SU-DHL-6 (cell line): ENCODE measurements around the gene TSHB.

Experiments
- EZH2phosphoT487 ChIP-seq: fragments of 200-600 bp; sonication (generic), shearing (Covaris generic); conservative IDR thresholded peaks from 2 replicates; pipeline ENCODE4 v1.6.1; 2018; ENCODE audit warnings: mild to moderate bottlenecking, antibody characterized with exemption, low read length, moderate library complexity, mixed read lengths
- TF ChIP-seq, protein P1 (sequence below): fragments of 200-600 bp; sonication (generic); IDR thresholded peaks from one replicate; pipeline ENCODE4 v1.5.1; 2017; ENCODE audit warnings: antibody characterized with exemption, mild to moderate bottlenecking, low read length, moderate library complexity; ENCODE audit not compliant: insufficient read depth, poor library complexity, severe bottlenecking

DNA sequence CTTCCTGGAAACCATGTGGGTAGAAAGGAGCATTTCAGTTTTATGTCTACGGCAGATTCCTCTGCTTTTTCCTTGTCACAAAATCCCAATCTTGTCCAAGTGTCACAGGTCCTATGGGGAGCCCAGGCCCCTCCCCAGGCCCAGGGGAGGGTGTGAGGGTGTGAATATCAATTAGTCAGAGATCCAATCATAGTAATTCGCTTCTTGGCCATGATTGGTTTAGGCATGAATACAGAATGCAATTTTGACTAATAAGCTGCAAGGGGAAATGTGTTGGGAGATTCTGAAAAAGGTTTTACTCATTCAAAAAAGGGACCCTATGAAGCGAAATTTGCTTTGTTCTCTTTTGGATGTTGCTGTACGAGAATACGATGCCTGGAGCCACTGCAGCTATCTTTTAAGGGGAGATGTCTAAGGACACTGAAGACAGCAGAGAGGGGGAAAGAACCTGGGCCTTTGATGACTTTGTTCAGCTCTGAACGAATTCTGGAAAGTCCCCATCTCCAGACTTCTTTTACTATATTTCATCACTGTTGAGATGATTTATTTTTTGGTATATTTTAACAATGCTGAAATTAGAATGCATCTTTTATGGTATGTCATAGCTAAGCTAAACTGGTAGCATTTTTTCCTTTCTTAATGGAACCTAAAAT, 41.5 kb downstream of the TSHB start:
- TF ChIP-seq, protein P1, sequence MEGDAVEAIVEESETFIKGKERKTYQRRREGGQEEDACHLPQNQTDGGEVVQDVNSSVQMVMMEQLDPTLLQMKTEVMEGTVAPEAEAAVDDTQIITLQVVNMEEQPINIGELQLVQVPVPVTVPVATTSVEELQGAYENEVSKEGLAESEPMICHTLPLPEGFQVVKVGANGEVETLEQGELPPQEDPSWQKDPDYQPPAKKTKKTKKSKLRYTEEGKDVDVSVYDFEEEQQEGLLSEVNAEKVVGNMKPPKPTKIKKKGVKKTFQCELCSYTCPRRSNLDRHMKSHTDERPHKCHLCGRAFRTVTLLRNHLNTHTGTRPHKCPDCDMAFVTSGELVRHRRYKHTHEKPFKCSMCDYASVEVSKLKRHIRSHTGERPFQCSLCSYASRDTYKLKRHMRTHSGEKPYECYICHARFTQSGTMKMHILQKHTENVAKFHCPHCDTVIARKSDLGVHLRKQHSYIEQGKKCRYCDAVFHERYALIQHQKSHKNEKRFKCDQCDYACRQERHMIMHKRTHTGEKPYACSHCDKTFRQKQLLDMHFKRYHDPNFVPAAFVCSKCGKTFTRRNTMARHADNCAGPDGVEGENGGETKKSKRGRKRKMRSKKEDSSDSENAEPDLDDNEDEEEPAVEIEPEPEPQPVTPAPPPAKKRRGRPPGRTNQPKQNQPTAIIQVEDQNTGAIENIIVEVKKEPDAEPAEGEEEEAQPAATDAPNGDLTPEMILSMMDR, result no peak
- TF ChIP-seq EZH2phosphoT487, result no peak
